Renal cortex interstitium (tissue), 11 donors: ENCODE results near the gene DCDC1. TPM values are rescaled to one million over a fixed set of nuclear protein-coding genes. Genes with fewer than 3 reads are reported as not detected.

Experiments used
- DNase-seq, 11 donors: peaks; one replicate each; pipeline ENCODE4 v3.0.0-alpha.2; 2013; ENCODE audit warnings: low read depth in 9 of 11, low spot score in 4 of 11; ENCODE audit errors: extremely low read depth in 1 of 11
- polyA plus RNA-seq, 3 donors: library from polyadenylated mRNA; unstranded; fragments of 120-200 nt; gene quantifications; one replicate each; pipeline ENCODE4 v1.2.1, GENCODE V29; 2013; ENCODE audit not compliant: insufficient read length in 3 of 3

The DCDC1 gene
- polyA plus RNA-seq, 3 donors: 3.3 to 5.7 (median 4.7) TPM

DNA sequence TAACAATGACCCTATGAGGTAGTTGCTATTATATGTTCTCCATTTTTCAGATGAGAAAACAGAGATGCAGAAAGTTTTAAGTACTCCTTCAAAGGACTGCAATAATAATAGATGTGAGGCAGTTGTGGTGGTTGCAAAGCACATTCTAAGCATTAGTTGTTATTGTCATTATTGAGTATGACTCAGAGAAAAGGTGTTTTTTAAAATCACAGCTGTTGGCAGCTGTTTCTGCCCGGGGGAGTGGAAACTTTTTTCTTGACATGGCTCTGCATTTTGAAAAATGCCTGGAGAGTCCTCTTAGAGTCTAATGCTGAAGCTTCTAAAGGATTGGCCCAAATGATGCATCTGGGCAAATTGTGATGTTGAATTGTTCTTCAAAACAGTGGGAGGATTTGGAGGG is 538.9 kb downstream of the DCDC1 start:
- DNase-seq: peak in 1 of 11 donors; percentile 12

GRCh38 chr11:30826911-30827310 is 542.6 kb downstream of the DCDC1 start:
- no peak for DNase-seq

GRCh38 chr11:30825723-30826122 is 543.8 kb downstream of the DCDC1 start:
- no peak for DNase-seq

- DNase-seq: no peak
Observed at GRCh38 chr11:30823119-30823518, 546.4 kb downstream of the DCDC1 start.

- DNase-seq: no peak
Observed at GRCh38 chr11:30821438-30821965, 548.0 kb downstream of the DCDC1 start.

- DNase-seq: no peak
Observed at GRCh38 chr11:30818721-30819120, 550.8 kb downstream of the DCDC1 start.

DNA sequence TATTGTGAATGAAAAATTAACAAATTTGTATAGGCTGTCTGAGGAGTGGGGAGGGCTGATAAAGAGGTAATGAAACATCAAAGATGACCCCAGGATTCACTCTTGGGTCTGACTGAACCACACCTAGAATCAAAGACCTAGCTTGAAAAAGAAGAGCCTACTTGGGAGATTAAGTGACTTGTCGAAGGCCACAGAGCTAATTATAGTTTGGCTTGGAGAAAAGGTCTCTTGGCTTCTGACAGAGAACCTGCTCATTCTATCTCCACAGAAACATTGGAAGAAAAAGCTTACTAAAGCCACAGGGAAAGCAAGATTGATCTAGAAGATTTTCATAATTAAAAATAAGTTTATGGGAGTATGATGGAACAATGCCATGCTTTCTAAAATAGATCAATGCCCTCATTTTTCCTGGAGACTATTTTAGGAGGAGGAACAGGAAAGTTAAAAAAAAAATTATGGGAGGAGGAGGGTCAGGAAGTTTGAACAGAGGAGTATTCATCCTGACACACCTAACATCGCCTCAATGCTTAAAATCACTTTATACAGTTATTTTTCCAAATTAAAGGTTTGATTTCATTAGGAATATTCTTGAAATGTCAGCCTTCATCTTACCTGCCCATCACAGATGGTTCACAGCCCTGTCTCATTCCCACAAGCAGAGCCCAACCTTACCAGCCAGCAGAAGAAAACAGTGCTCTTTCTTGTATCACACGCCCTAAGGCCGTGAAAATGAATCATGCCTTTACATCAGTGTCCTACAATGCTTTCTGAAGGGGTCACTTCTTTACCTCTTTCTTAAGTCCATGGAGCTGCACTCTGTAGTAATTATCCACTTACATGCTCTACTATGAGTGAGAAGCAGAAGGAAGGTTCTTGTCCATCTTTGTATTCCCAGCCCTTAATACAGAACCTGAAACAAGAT is 552.3 kb downstream of the DCDC1 start:
- DNase-seq: no peak

- no peak for DNase-seq
Observed at GRCh38 chr11:30815619-30816018, 553.9 kb downstream of the DCDC1 start.

DNA sequence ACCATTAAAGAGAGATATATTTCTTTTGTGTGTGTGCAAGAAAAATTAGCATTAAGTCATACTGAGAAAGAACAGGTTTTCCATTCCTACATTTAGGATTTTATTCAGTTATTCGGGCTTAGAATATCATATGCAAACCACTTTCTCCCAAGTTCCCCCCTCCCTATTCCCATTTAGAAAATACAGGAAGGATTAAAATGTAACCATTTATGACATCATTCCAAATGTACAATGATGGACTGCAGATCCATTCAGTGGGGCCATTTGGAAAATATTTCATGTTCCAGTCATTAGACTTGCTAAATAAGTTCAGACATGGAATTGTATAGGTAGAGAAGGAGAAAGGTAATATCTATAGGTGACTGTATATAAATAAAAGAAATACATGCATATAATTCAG is 554.8 kb downstream of the DCDC1 start:
- DNase-seq: no peak

Other genes with a start within 250 kb of the DCDC1 start
- gene DNAJC24, start 121 bp upstream of the DCDC1 start, polyA plus RNA-seq: 10 to 100 TPM; 20.7 to 29.9 (median 22.9) TPM
- gene IMMP1L, start 139.9 kb upstream of the DCDC1 start, polyA plus RNA-seq: 10 to 100 TPM; 45.4 to 50.9 (median 50.2) TPM
- gene ELP4, start 140.0 kb upstream of the DCDC1 start, polyA plus RNA-seq: 10 to 100 TPM; 24.6 to 25.1 (median 24.8) TPM